Loucy (cell line): ENCODE data around the gene LCE2B.

Experiments used
- EZH2phosphoT487 ChIP-seq: fragments of 200-600 bp; IDR thresholded peaks from 2 replicates; pipeline ENCODE4 v1.6.1; 2018; ENCODE audit warnings: antibody characterized with exemption, mild to moderate bottlenecking, moderate library complexity, borderline replicate concordance
- TF ChIP-seq, protein P1 (sequence below): fragments of 200-600 bp; sonication (generic); conservative IDR thresholded peaks from 2 replicates; pipeline ENCODE4 v1.5.1; 2014; ENCODE audit warnings: mild to moderate bottlenecking, antibody characterized with exemption, low read length

GRCh38 chr1:152683846-152684245, 2.1 kb upstream of the LCE2B start:
- TF ChIP-seq, protein P1, sequence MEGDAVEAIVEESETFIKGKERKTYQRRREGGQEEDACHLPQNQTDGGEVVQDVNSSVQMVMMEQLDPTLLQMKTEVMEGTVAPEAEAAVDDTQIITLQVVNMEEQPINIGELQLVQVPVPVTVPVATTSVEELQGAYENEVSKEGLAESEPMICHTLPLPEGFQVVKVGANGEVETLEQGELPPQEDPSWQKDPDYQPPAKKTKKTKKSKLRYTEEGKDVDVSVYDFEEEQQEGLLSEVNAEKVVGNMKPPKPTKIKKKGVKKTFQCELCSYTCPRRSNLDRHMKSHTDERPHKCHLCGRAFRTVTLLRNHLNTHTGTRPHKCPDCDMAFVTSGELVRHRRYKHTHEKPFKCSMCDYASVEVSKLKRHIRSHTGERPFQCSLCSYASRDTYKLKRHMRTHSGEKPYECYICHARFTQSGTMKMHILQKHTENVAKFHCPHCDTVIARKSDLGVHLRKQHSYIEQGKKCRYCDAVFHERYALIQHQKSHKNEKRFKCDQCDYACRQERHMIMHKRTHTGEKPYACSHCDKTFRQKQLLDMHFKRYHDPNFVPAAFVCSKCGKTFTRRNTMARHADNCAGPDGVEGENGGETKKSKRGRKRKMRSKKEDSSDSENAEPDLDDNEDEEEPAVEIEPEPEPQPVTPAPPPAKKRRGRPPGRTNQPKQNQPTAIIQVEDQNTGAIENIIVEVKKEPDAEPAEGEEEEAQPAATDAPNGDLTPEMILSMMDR: no peak
- no peak for TF ChIP-seq EZH2phosphoT487
